ENCODE results near the gene SLC25A44. TPM values are rescaled to one million over a fixed set of nuclear protein-coding genes. Genes with fewer than 3 reads are reported as not detected.

The SLC25A44 gene
- total RNA-seq, 1 experiment from 2014 or later, result 40.2 TPM

DNA sequence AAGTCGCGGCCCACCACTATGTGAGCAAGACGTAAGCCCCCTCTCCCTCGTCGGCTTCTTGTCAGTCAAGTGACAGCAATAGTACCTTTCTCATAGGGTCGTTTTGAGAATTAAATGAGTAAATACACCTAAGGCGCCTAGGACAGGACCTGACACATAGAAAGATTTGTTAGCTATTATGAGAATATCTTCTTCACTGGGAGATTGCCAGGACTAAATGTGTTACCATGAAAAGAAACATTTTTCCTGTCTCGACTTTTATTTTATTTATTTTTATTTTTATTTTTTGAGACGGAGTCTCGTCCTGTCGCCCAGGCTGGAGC, 19.7 kb downstream of the SLC25A44 start:
- no peak overlapping the region for H2AK5ac ChIP-seq (ENCODE audit: insufficient read length, low read length)
- peak overlapping the region; percentile 73 for H3K4me2 ChIP-seq (ENCODE audit: insufficient read depth, insufficient read length, low read length)
- Mint-ChIP-seq H3K27me3 (ENCODE audit: low read depth) (peaks cover 2% of the 10 kb centered on the region; the same call in 1 of the 2 replicates), H3K27ac (peak overlapping the region; percentile 99 to 100 (median 100)), H3K9me3 (no peaks in the 10 kb centered on the region), H3K4me3 (peak overlapping the region; percentile 94 to 95), H3K36me3 (ENCODE audit: insufficient read depth in 1 of 3, low read depth in 3 of 3) (peaks cover 14 to 64% (median 28%) of the 10 kb centered on the region in 3 experiments), H3K4me1 (peaks cover 24 to 25% of the 10 kb centered on the region in 2 experiments)
- H4K91ac ChIP-seq (ENCODE audit: insufficient read length, low read depth, low read length), result no peak overlapping the region
- H3K14ac ChIP-seq (ENCODE audit: insufficient read depth, low read length), result peak overlapping the region; percentile 6; the same call in 1 of the 2 replicates
- H3K23me2 ChIP-seq (ENCODE audit: insufficient read length, low read depth, low read length, poor library complexity, severe bottlenecking), result peaks cover 8% of the 10 kb centered on the region
- H3K18ac ChIP-seq (ENCODE audit: insufficient read length, low read depth, low read length), result no peak overlapping the region
- H4K20me1 ChIP-seq (ENCODE audit: control insufficient read depth, insufficient read depth, insufficient read length), result no peaks in the 10 kb centered on the region
- H2BK120ac ChIP-seq (ENCODE audit: low read depth, low read length, poor library complexity, severe bottlenecking), result no peak overlapping the region
- no peak overlapping the region for H4K5ac ChIP-seq (ENCODE audit: insufficient read length, low read depth, low read length)
- no peak for TF ChIP-seq CTCF (conservative IDR thresholded peaks at IDR 0.05)
- H3K23ac ChIP-seq (ENCODE audit: insufficient read length, low read depth, low read length), result no peak overlapping the region
- no peak overlapping the region for H2BK5ac ChIP-seq (ENCODE audit: insufficient read length, low read length)
- H2BK12ac ChIP-seq (ENCODE audit: insufficient read length, low read depth, low read length), result no peak overlapping the region
- peak overlapping the region; percentile 91 for H3K27ac ChIP-seq (ENCODE audit: insufficient read length, low read depth, low read length)
- no peaks in the 10 kb centered on the region for H3K27me3 ChIP-seq (ENCODE audit: insufficient read depth, low read length)
- H2BK20ac ChIP-seq (ENCODE audit: low read depth, low read length, poor library complexity, severe bottlenecking), result no peak overlapping the region
- no peaks in the 10 kb centered on the region for H3K79me2 ChIP-seq (ENCODE audit: insufficient read depth, low read length)
- no peak overlapping the region for H3K4ac ChIP-seq (ENCODE audit: low read depth, low read length)
- DNase-seq, result no peak
- no peaks in the 10 kb centered on the region for H3K4me1 ChIP-seq (ENCODE audit: insufficient read depth, low read length)
- H2AFZ ChIP-seq (ENCODE audit: low read length), result no peak overlapping the region
- no peak overlapping the region for H3K56ac ChIP-seq (ENCODE audit: insufficient read length, low read depth, low read length)
- no peaks in the 10 kb centered on the region for H3K79me1 ChIP-seq (ENCODE audit: insufficient read depth, low read depth, low read length, poor library complexity, severe bottlenecking)
- H3T11ph ChIP-seq (ENCODE audit: low read length), result no peak overlapping the region
- WGBS (ENCODE audit: extremely low coverage, insufficient read length, low lambda C conversion rate), result no CpG with 5 or more reads among the region's 11 CpGs
- no peaks in the 10 kb centered on the region for H3K9me3 ChIP-seq (ENCODE audit: control insufficient read depth, low read depth, low read length)
- H4K8ac ChIP-seq (replicated peaks; ENCODE audit: insufficient read length, low read depth, low read length), result no peak overlapping the region
- peak overlapping the region; percentile 99 for H3K9ac ChIP-seq (ENCODE audit: extremely low read depth, insufficient read length, low read length)
- no peak overlapping the region for H2BK15ac ChIP-seq (ENCODE audit: low read depth, low read length)

Measured in H9 (cell line).